Sigmoid colon (tissue), 7 donors: ENCODE measurements around the gene DACH2. TPM values are rescaled to one million over a fixed set of nuclear protein-coding genes. Genes with fewer than 3 reads are reported as not detected.

Experiments used
- DNase-seq: peaks from one replicate; pipeline ENCODE4 v3.0.0-alpha.2; 2019
- H3K27ac ChIP-seq, 4 donors: fragments of 200-600 bp; sonication (generic); one replicate each; pipeline ENCODE4 v1.5.1; 2016 to 2019; ENCODE audit warnings: mild to moderate bottlenecking in 1 of 4
- H3K27me3 ChIP-seq, 3 donors: fragments of 200-600 bp; sonication (generic); one replicate each; pipeline ENCODE4 v1.5.1; 2019; ENCODE audit warnings: mild to moderate bottlenecking in 1 of 3
- H3K36me3 ChIP-seq, 4 donors: fragments of 200-600 bp; sonication (generic); one replicate each; pipeline ENCODE4 v1.5.1; 2016 to 2019
- H3K4me1 ChIP-seq, 4 donors: fragments of 200-600 bp; sonication (generic); one replicate each; pipeline ENCODE4 v1.5.1; 2017 to 2019
- H3K4me3 ChIP-seq, 4 donors: fragments of 200-600 bp; sonication (generic); one replicate each; pipeline ENCODE4 v1.5.1; 2017 to 2019; ENCODE audit warnings: mild to moderate bottlenecking in 2 of 4, moderate library complexity in 1 of 4
- H3K9me3 ChIP-seq, 4 donors: fragments of 200-600 bp in 3 of 4; sonication (generic) in 3 of 4; one replicate each; pipeline versions ENCODE4 v1.5.1 to v1.6.1; 2013 to 2019
- CTCF ChIP-seq, 4 experiments: fragments of 450-650 bp in 3 of 4; fragments of 200-600 bp in 1 of 4; IDR thresholded peaks; one replicate each; pipeline ENCODE4 v1.5.1; 2016 to 2019; ENCODE audit warnings: antibody characterized with exemption in 4 of 4, mild to moderate bottlenecking in 3 of 4, moderate library complexity in 2 of 4
- EP300 ChIP-seq, 4 donors: sonication (generic); formaldehyde crosslinking; IDR thresholded peaks; one replicate each; pipeline ENCODE4 v1.6.1; 2017; ENCODE audit warnings: antibody characterized with exemption in 4 of 4
- POLR2A ChIP-seq, 2 donors: fragments of 450-650 bp; IDR thresholded peaks; one replicate each; pipeline ENCODE4 v1.6.1; 2016; ENCODE audit warnings: antibody characterized with exemption in 2 of 2, mild to moderate bottlenecking in 2 of 2, moderate library complexity in 2 of 2
- POLR2AphosphoS5 ChIP-seq, 4 donors: sonication (generic); formaldehyde crosslinking; IDR thresholded peaks; one replicate each; pipeline ENCODE4 v1.6.1; 2017; ENCODE audit warnings: antibody characterized with exemption in 4 of 4
- WGBS, 2 donors: extraction: QIAGEN DNeasy Blood & Tissue Kit; methylation state at CpG; one replicate each; pipeline ENCODE4 v1.1.7; 2013; 5-methylcytosine and 5-hydroxymethylcytosine counted together
- intact Hi-C: fragments of 100-400 bp; cut with DNase I; formaldehyde crosslinking; loops from one replicate; pipeline ENCODE4 v1.15.1; 2023
- polyA plus RNA-seq, 3 donors: library from polyadenylated mRNA; stranded (reverse); fragments of 200-250 nt; gene quantifications; one replicate each; pipeline ENCODE4 v1.2.3, GENCODE V29; 2013
- small RNA-seq, 3 donors: library from RNA; depleted of rRNA; stranded (forward); fragments of <200 nt; gene quantifications; one replicate each; pipeline ENCODE3, GENCODE V24; 2016
- total RNA-seq, 4 donors: library from RNA; depleted of rRNA; stranded (reverse); fragments of >200 nt; gene quantifications; one replicate each; pipeline ENCODE4 v1.1.0, GENCODE V29; 2016
- donor health status: healthy with polysubstance abuse.
- donor health status: Bipolar disorder and iron deficiency.
- donor health status: healthy.

Gene DACH2
- total and polyA plus RNA-seq, 7 donors, result under 0.01 to 1.4 (median 0.16) TPM; not detected in 2

- no peaks in the 10 kb centered on the region for H3K36me3 ChIP-seq
- intact Hi-C loops, result no loop called here
- no peak for TF ChIP-seq EP300 (IDR thresholded peaks at IDR 0.05)
- no peak for TF ChIP-seq POLR2A (IDR thresholded peaks at IDR 0.05)
- H3K27me3 ChIP-seq, result no peaks in the 10 kb centered on the region
- H3K9me3 ChIP-seq, result no peaks in the 10 kb centered on the region
- no peak for DNase-seq
- no peaks in the 10 kb centered on the region for H3K4me1 ChIP-seq
- no peak overlapping the region for H3K4me3 ChIP-seq
- WGBS, 2 donors, result 20 to 47% methylated on average over 2 of the region's 2 CpGs
- H3K27ac ChIP-seq, result no peak overlapping the region
Measured at GRCh38 chrX:86809651-86810050, 661.4 kb downstream of the DACH2 start.

- intact Hi-C loops, result no loop called here
- WGBS, 2 donors, result 34 to 39% methylated on average over 2 of the region's 2 CpGs
- H3K4me1 ChIP-seq, result no peaks in the 10 kb centered on the region
- no peak for DNase-seq
- no peak overlapping the region for H3K27ac ChIP-seq
- no peaks in the 10 kb centered on the region for H3K36me3 ChIP-seq
- H3K4me3 ChIP-seq, result no peak overlapping the region
- H3K27me3 ChIP-seq, result no peaks in the 10 kb centered on the region
- H3K9me3 ChIP-seq, result no peaks in the 10 kb centered on the region
- TF ChIP-seq POLR2AphosphoS5 (IDR thresholded peaks at IDR 0.05), result no peak
- no peak for TF ChIP-seq CTCF (IDR thresholded peaks at IDR 0.05)
- no peak for TF ChIP-seq EP300 (IDR thresholded peaks at IDR 0.05)
- TF ChIP-seq POLR2A (IDR thresholded peaks at IDR 0.05), result no peak
Measured at GRCh38 chrX:86829786-86830185, 681.5 kb downstream of the DACH2 start.

- Histone ChIP-seq H3K27me3 (no peaks in the 10 kb centered on the region), H3K36me3 (no peaks in the 10 kb centered on the region), H3K27ac (no peak overlapping the region), H3K4me3 (no peak overlapping the region), H3K9me3 (no peaks in the 10 kb centered on the region), H3K4me1 (no peaks in the 10 kb centered on the region)
- intact Hi-C loops, result no loop called here
- DNase-seq, result no peak
- TF ChIP-seq CTCF (IDR thresholded peaks at IDR 0.05), result no peak
- TF ChIP-seq POLR2A (IDR thresholded peaks at IDR 0.05), result no peak
Measured at GRCh38 chrX:86830685-86831084, 682.4 kb downstream of the DACH2 start.

- Histone ChIP-seq H3K27ac (no peak overlapping the region), H3K9me3 (no peaks in the 10 kb centered on the region), H3K27me3 (no peaks in the 10 kb centered on the region), H3K4me3 (no peak overlapping the region), H3K4me1 (no peaks in the 10 kb centered on the region), H3K36me3 (no peaks in the 10 kb centered on the region)
- 39 to 44% methylated on average over 3 of the region's 3 CpGs for WGBS, 2 donors
- intact Hi-C loops, result no loop called here
- no peak for DNase-seq
- TF ChIP-seq EP300 (IDR thresholded peaks at IDR 0.05) (no peak), POLR2AphosphoS5 (IDR thresholded peaks at IDR 0.05) (no peak), POLR2A (IDR thresholded peaks at IDR 0.05) (no peak), CTCF (IDR thresholded peaks at IDR 0.05) (no peak)
Measured at GRCh38 chrX:86845101-86845500, 696.9 kb downstream of the DACH2 start.

Small RNA genes within 50 kb of the gene (small RNA-seq; reads per million reads assigned to genes)
- 0 reads per million in 3 donors for gene FCF1P9
- gene RF00026, result 0 reads per million in 3 donors

Other genes with a start within 250 kb of the DACH2 start
- gene CHM, start 100.9 kb upstream of the DACH2 start, total RNA-seq, result 10 to 100 TPM; 17.2 to 40.2 (median 19.5) TPM
- 10 to 100 TPM in 1 of 3 donors, 1 to 10 TPM in 2; 8.4 to 11.1 (median 8.8) TPM for gene CHM, start 100.9 kb upstream of the DACH2 start, polyA plus RNA-seq